Spinal cord (tissue), 10 donors: ENCODE results near the gene MIAT. TPM values are rescaled to one million over a fixed set of nuclear protein-coding genes. Genes with fewer than 3 reads are reported as not detected.

Source experiments
- DNase-seq, 6 donors: peaks; one replicate each; pipeline versions ENCODE4 v3.0.0 to v3.0.0-alpha.2; 2013 to 2015; ENCODE audit warnings: low spot score in 6 of 6, low read depth in 4 of 6
- H3K27ac ChIP-seq: one replicate; pipeline ENCODE4 v1.5.1; 2013; ENCODE audit warnings: low read depth, low read length, control low read depth
- H3K27me3 ChIP-seq: one replicate; pipeline ENCODE4 v1.6.1; 2013; ENCODE audit warnings: low read length; ENCODE audit not compliant: control insufficient read depth, insufficient read depth
- H3K36me3 ChIP-seq: one replicate; pipeline ENCODE4 v1.6.1; 2013; ENCODE audit warnings: low read length; ENCODE audit not compliant: control insufficient read depth, insufficient read depth
- H3K4me1 ChIP-seq: one replicate; pipeline ENCODE4 v1.6.1; 2013; ENCODE audit warnings: low read length; ENCODE audit not compliant: control insufficient read depth, insufficient read depth
- H3K4me3 ChIP-seq: one replicate; pipeline ENCODE4 v1.5.1; 2013; ENCODE audit warnings: low read depth, low read length, control low read depth
- H3K9me3 ChIP-seq: one replicate; pipeline ENCODE4 v1.6.1; 2013; ENCODE audit warnings: low read length; ENCODE audit not compliant: control insufficient read depth, insufficient read depth
- WGBS: methylation state at CpG from one replicate; pipeline ENCODE4 v1.1.5; 2013; ENCODE audit warnings: missing lambda C conversion rate; ENCODE audit not compliant: insufficient coverage; 5-methylcytosine and 5-hydroxymethylcytosine counted together
- polyA plus RNA-seq, 2 donors: library from polyadenylated mRNA; unstranded; fragments of 120-200 nt; gene quantifications; one replicate each; pipeline ENCODE4 v1.2.1, GENCODE V29; 2013; ENCODE audit not compliant: insufficient read length in 2 of 2
- small RNA-seq: library from RNA; depleted of rRNA; stranded (forward); fragments of <200 nt; gene quantifications from one replicate; pipeline ENCODE3, GENCODE V24; 2014; ENCODE audit warnings: low replicate concordance
- total RNA-seq, 2 donors: library from RNA; depleted of rRNA in 1 of 2; stranded (reverse); fragments of 120-200 nt in 1 of 2; fragments of >200 nt in 1 of 2; gene quantifications; one replicate each; pipeline versions ENCODE4 v1.2.3 to v1.2.4, GENCODE V29; 2013 to 2014
- donor health status: healthy.

Gene MIAT
- total and polyA plus RNA-seq, 4 donors, result 38.7 to 161 (median 74.2) TPM

DNA sequence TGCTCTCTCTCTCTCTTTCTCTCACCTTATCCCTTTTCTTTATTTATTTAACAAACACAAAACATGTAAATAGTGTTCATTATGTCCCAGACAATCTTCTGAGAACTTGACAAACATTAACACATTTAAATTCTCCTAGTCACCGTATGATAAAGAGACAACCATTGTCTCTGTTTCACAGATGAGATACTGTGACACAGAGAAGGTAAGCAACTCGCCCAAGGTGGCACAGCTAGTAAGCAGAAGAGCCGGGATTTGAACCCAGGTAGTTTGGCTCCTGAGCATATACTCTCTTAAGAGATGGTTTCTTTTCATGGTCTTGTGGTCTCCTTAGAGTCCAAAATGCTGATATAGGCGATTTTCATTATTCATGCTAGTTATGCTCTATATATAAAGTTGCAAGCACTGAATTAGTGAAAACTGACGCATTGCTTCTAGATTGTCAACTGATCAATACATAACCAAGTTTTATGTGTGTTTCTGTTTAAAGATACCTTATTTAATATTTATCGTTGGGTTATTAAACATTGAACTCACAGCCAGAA lies 58.1 kb downstream of the MIAT start:
- Histone ChIP-seq H3K27ac (no peak overlapping the region), H3K4me3 (no peak overlapping the region), H3K9me3 (no peaks in the 10 kb centered on the region), H3K4me1 (peaks cover 9% of the 10 kb centered on the region), H3K36me3 (peaks cover 5% of the 10 kb centered on the region), H3K27me3 (no peaks in the 10 kb centered on the region)
- no peak for DNase-seq
- WGBS, result 92% methylated on average over 2 of the region's 6 CpGs

- no peak overlapping the region for H3K4me3 ChIP-seq
- no peaks in the 10 kb centered on the region for H3K9me3 ChIP-seq
- peaks cover 9% of the 10 kb centered on the region for H3K4me1 ChIP-seq
- H3K36me3 ChIP-seq, result peaks cover 5% of the 10 kb centered on the region
- 100% methylated on average over 4 of the region's 5 CpGs for WGBS
- no peaks in the 10 kb centered on the region for H3K27me3 ChIP-seq
- H3K27ac ChIP-seq, result no peak overlapping the region
- no peak for DNase-seq
Observed at GRCh38 chr22:26718488-26718887, 61.1 kb downstream of the MIAT start.

- no peak overlapping the region for H3K27ac ChIP-seq
- peak in 1 of 6 donors; percentile 13 for DNase-seq
- no peak overlapping the region for H3K4me3 ChIP-seq
- no peaks in the 10 kb centered on the region for H3K27me3 ChIP-seq
- peaks cover 5% of the 10 kb centered on the region for H3K36me3 ChIP-seq
- H3K4me1 ChIP-seq, result peaks cover 9% of the 10 kb centered on the region
- H3K9me3 ChIP-seq, result no peaks in the 10 kb centered on the region
- WGBS, result 93% methylated on average over 2 of the region's 4 CpGs
Observed at GRCh38 chr22:26718905-26719304, 61.5 kb downstream of the MIAT start.

DNA sequence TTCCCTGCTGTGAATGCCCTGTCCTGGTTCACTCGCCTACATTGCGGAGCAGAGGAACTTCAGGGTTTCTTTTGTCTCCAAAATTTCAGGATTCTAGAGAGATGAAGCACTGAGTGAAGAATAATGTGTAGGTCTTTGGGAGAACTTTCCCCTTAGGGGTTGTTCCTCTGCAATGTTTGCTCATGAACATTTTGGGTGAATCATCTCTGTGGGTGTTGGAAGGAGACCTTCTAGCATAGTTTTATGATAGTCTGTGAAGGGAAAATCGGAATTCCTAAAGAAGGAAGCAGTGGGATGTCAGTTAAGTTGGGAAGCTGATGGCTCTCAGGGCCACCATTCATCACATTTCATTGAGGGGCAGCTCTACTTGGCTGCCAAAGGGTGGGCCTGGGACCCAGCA lies 64.8 kb downstream of the MIAT start:
- Histone ChIP-seq H3K36me3 (peaks cover 5% of the 10 kb centered on the region), H3K4me1 (no peaks in the 10 kb centered on the region), H3K9me3 (no peaks in the 10 kb centered on the region), H3K4me3 (no peak overlapping the region), H3K27ac (no peak overlapping the region), H3K27me3 (no peaks in the 10 kb centered on the region)
- 100% methylated on average over 3 of the region's 3 CpGs for WGBS
- DNase-seq, result no peak

- no peak for DNase-seq
- H3K4me3 ChIP-seq, result no peak overlapping the region
- no peak overlapping the region for H3K27ac ChIP-seq
- no peaks in the 10 kb centered on the region for H3K9me3 ChIP-seq
- WGBS, result 100% methylated on average over 5 of the region's 6 CpGs
- no peaks in the 10 kb centered on the region for H3K27me3 ChIP-seq
- no peaks in the 10 kb centered on the region for H3K36me3 ChIP-seq
- H3K4me1 ChIP-seq, result no peaks in the 10 kb centered on the region
Observed at GRCh38 chr22:26724414-26724813, 67.0 kb downstream of the MIAT start.

GRCh38 chr22:26725012-26725676 lies 67.8 kb downstream of the MIAT start:
- H3K4me3 ChIP-seq, result no peak overlapping the region
- H3K27ac ChIP-seq, result no peak overlapping the region
- no peaks in the 10 kb centered on the region for H3K9me3 ChIP-seq
- DNase-seq, result no peak
- H3K4me1 ChIP-seq, result no peaks in the 10 kb centered on the region
- 100% methylated on average over 1 of the region's 3 CpGs for WGBS
- H3K27me3 ChIP-seq, result no peaks in the 10 kb centered on the region
- no peaks in the 10 kb centered on the region for H3K36me3 ChIP-seq

Small RNAs within 50 kb of the gene (small RNA-seq; reads per million reads assigned to genes)
- not detected for gene RF01874

Other genes with a start within 250 kb of the MIAT start
- 1 to 10 TPM; 3.7 to 8.0 TPM for gene ASPHD2, start 228.3 kb upstream of the MIAT start, total RNA-seq
- gene ASPHD2, start 228.3 kb upstream of the MIAT start, polyA plus RNA-seq, result 10 to 100 TPM; 12.0 to 12.8 TPM
- 10 to 100 TPM; 26.7 to 34.3 TPM for gene HPS4, start 173.8 kb upstream of the MIAT start, total RNA-seq
- gene HPS4, start 173.8 kb upstream of the MIAT start, polyA plus RNA-seq, result 10 to 100 TPM; 34.1 to 34.2 TPM
- 10 to 100 TPM; 16.6 to 23.0 TPM for gene SRRD, start 173.7 kb upstream of the MIAT start, total RNA-seq
- 10 to 100 TPM; 31.7 to 32.1 TPM for gene SRRD, start 173.7 kb upstream of the MIAT start, polyA plus RNA-seq
- gene TFIP11, start 145.1 kb upstream of the MIAT start, total RNA-seq, result 10 to 100 TPM; 24.5 to 36.0 TPM
- 10 to 100 TPM; 32.9 to 44.4 TPM for gene TFIP11, start 145.1 kb upstream of the MIAT start, polyA plus RNA-seq
- 10 to 100 TPM; 10.5 to 21.3 TPM for gene TPST2, start 67.5 kb upstream of the MIAT start, total RNA-seq
- gene TPST2, start 67.5 kb upstream of the MIAT start, polyA plus RNA-seq, result 10 to 100 TPM; 14.0 to 15.1 TPM
- 1 to 10 TPM; 1.4 to 3.1 TPM for gene CRYBB1, start 39.6 kb upstream of the MIAT start, total RNA-seq
- 1 to 10 TPM; 3.2 to 3.6 TPM for gene CRYBB1, start 39.6 kb upstream of the MIAT start, polyA plus RNA-seq
- not detected for gene CRYBA4, start 35.6 kb upstream of the MIAT start, total RNA-seq
- not detected for gene CRYBA4, start 35.6 kb upstream of the MIAT start, polyA plus RNA-seq